Heart right ventricle (tissue), 16 donors: Measurements from ENCODE around the gene PXDN. TPM values are rescaled to one million over a fixed set of nuclear protein-coding genes. Genes with fewer than 3 reads are reported as not detected.

Experiments used
- ATAC-seq, 8 donors: fragments of 200-7000 bp; cut with Tn5 transposase; one replicate each; pipeline ENCODE4 v1.9.1; 2020; ENCODE audit warnings: mild to moderate bottlenecking in 8 of 8, moderate library complexity in 8 of 8, moderate number of reproducible peaks in 1 of 8
- DNase-seq, 2 donors: peaks; one replicate each; pipeline ENCODE4 v3.0.0-alpha.2; 2020
- H3K27ac ChIP-seq, 10 donors: fragments of 200-600 bp; sonication (generic) in 2 of 10; one replicate each; pipeline versions ENCODE4 v1.5.0 to v1.8.0; 2020 to 2022; ENCODE audit warnings: mild to moderate bottlenecking in 3 of 10
- H3K27me3 ChIP-seq, 7 donors: fragments of 200-600 bp; one replicate each; pipeline ENCODE4 v1.8.0; 2021 to 2022; ENCODE audit warnings: mild to moderate bottlenecking in 2 of 7
- H3K36me3 ChIP-seq, 9 donors: fragments of 200-600 bp; sonication (generic) in 1 of 9; one replicate each; pipeline versions ENCODE4 v1.5.0 to v1.8.0; 2020 to 2022; ENCODE audit warnings: mild to moderate bottlenecking in 2 of 9
- H3K4me1 ChIP-seq, 9 donors: fragments of 200-600 bp; sonication (generic) in 1 of 9; one replicate each; pipeline versions ENCODE4 v1.5.0 to v1.8.0; 2020 to 2022; ENCODE audit warnings: mild to moderate bottlenecking in 4 of 9
- H3K4me3 ChIP-seq, 10 donors: fragments of 200-600 bp; sonication (generic) in 2 of 10; one replicate each; pipeline versions ENCODE4 v1.5.0 to v1.8.0; 2020 to 2022; ENCODE audit warnings: mild to moderate bottlenecking in 7 of 10, moderate library complexity in 2 of 10
- H3K9me3 ChIP-seq, 11 donors: fragments of 200-600 bp in 10 of 11; sonication (generic) in 2 of 11; one replicate each; pipeline versions ENCODE4 v1.5.0 to v1.8.0; 2013 to 2022; ENCODE audit warnings: mild to moderate bottlenecking in 2 of 11, control low read depth in 1 of 11, moderate library complexity in 1 of 11
- CTCF ChIP-seq, 9 donors: fragments of 200-600 bp; sonication (generic) in 2 of 9; IDR thresholded peaks; one replicate each; pipeline versions ENCODE4 v1.5.0 to v1.8.0; 2021 to 2022; ENCODE audit warnings: antibody characterized with exemption in 9 of 9, mild to moderate bottlenecking in 5 of 9, moderate library complexity in 1 of 9
- WGBS, 2 donors: extraction: QIAGEN DNeasy Blood & Tissue Kit; methylation state at CpG; one replicate each; pipeline ENCODE4 v1.1.7; 2013; ENCODE audit warnings: inconsistent platforms in 1 of 2; 5-methylcytosine and 5-hydroxymethylcytosine counted together
- intact Hi-C, 10 donors: fragments of 100-400 bp; cut with DNase I; formaldehyde crosslinking; loops; one replicate each; pipeline versions ENCODE4 v1.11.1 to v1.14.2; 2022
- polyA plus RNA-seq, 2 donors: library from polyadenylated mRNA; stranded (reverse); fragments of 200-250 nt; gene quantifications; one replicate each; pipeline ENCODE4 v1.2.3, GENCODE V29; 2013
- total RNA-seq, 10 donors: library from RNA; stranded (reverse); fragmentation: NEBNext Ultra II Directional in 3 of 10; extraction: Animal tissue kit (Norgen Biotek cat#: 25700) in 3 of 10; gene quantifications; one replicate each; pipeline versions ENCODE4 v1.2.1 to v1.2.4, GENCODE V29; 2021 to 2023
- donor health status: Arrhythmogenic right ventricular cardiomyopathy.
- donor health status: ischemic (EF 13 %, LVEDD 7.1; RV severe dilation, severe dysfunction).
- donor health status: healthy with polysubstance abuse.
- donor health status: DM: no; HTN: yes; CAD: no.
- donor health status: DM: no; HTN: no; CAD: no.
- donor health status: ischemic (EF 25% LVEDD 6.9; RV normal size, moderate dysfunction).
- donor health status: ischemic (EF 25% LVEDD 5.7; RV mildly dilated, moderate dysfunction).
- donor health status: healthy.
- donor health status: DM: yes; HTN: yes; CAD: no.
- donor health status: Ischemic cardiomyopathy.
- donor health status: ischemic (EF 35%, LVEDD 5.7; RV mildly dilated, moderate dysfunction).
- donor health status: nonischemic (EF 11% LVEDD 7.7; RV severe dilation, severe dysfunction).
- donor health status: DM: yes; HTN: yes; CAD: no.
- donor health status: PGD.
- donor health status: ischemic (EF 29% LVEDD 5.4; RV normal size, mild dysfunction).
- donor health status: nonischemic (EF 23%, LVEDD 6.1; RV moderate dilation, normal function).

PXDN gene
- total and polyA plus RNA-seq, 12 donors: 7.8 to 65.0 (median 18.9) TPM

GRCh38 chr2:1698188-1698945 is 45.9 kb downstream of the PXDN start:
- ATAC-seq: peak in 2 of 8 donors; percentile 29 to 50
- no peak for DNase-seq
- Histone ChIP-seq H3K4me3 (no peak overlapping the region), H3K9me3 (peaks cover 0 to 10% (median 0%) of the 10 kb centered on the region in 11 donors), H3K4me1 (peaks cover 0 to 36% (median 4%) of the 10 kb centered on the region in 9 donors), H3K27ac (peak overlapping the region in 1 of 10 donors; percentile 2), H3K27me3 (no peaks in the 10 kb centered on the region), H3K36me3 (no peaks in the 10 kb centered on the region)
- no peak for TF ChIP-seq CTCF (IDR thresholded peaks at IDR 0.05)
- intact Hi-C loops: no loop called here
- 40 to 46% methylated on average over 10 of the region's 10 CpGs for WGBS, 2 donors

- Histone ChIP-seq H3K27me3 (no peaks in the 10 kb centered on the region), H3K4me3 (no peak overlapping the region), H3K9me3 (peaks cover 0 to 10% (median 0%) of the 10 kb centered on the region in 11 donors), H3K36me3 (peaks cover 0 to 4% (median 0%) of the 10 kb centered on the region in 9 donors), H3K27ac (peak overlapping the region in 1 of 10 donors; percentile 3), H3K4me1 (peaks cover 0 to 36% (median 4%) of the 10 kb centered on the region in 9 donors)
- no peak for TF ChIP-seq CTCF (IDR thresholded peaks at IDR 0.05)
- DNase-seq (no peak), ATAC-seq (no peak)
- WGBS, 2 donors: 91 to 94% methylated on average over 9 of the region's 9 CpGs
- intact Hi-C loops: no loop called here
These were observed 46.7 kb downstream of the PXDN start for GRCh38 chr2:1697601-1698000.

- peaks cover 0 to 34% (median 4%) of the 10 kb centered on the region in 9 donors for H3K4me1 ChIP-seq
- no peak for TF ChIP-seq CTCF (IDR thresholded peaks at IDR 0.05)
- H3K36me3 ChIP-seq: peaks cover 0 to 15% (median 0%) of the 10 kb centered on the region in 9 donors
- peaks cover 0 to 10% (median 0%) of the 10 kb centered on the region in 11 donors for H3K9me3 ChIP-seq
- intact Hi-C loops: no loop called here
- 95 to 96% methylated on average over 3 of the region's 3 CpGs for WGBS, 2 donors
- ATAC-seq (no peak), DNase-seq (no peak)
- no peak overlapping the region for H3K4me3 ChIP-seq
- no peak overlapping the region for H3K27ac ChIP-seq
- H3K27me3 ChIP-seq: no peaks in the 10 kb centered on the region
These were observed 47.8 kb downstream of the PXDN start for GRCh38 chr2:1696472-1696871.

GRCh38 chr2:1694371-1695271 is 49.7 kb downstream of the PXDN start:
- no peaks in the 10 kb centered on the region for H3K27me3 ChIP-seq
- peak overlapping the region in 1 of 10 donors; percentile 10 for H3K27ac ChIP-seq
- no peak for TF ChIP-seq CTCF (IDR thresholded peaks at IDR 0.05)
- no peak overlapping the region for H3K4me3 ChIP-seq
- intact Hi-C loops: no loop called here
- WGBS, 2 donors: 77 to 80% methylated on average over 25 of the region's 25 CpGs
- H3K4me1 ChIP-seq: peaks cover 0 to 42% (median 4%) of the 10 kb centered on the region in 9 donors
- ATAC-seq: peak in 1 of 8 donors; percentile 13
- DNase-seq: no peak
- H3K9me3 ChIP-seq: peaks cover 0 to 10% (median 0%) of the 10 kb centered on the region in 11 donors
- H3K36me3 ChIP-seq: peaks cover 0 to 32% (median 3%) of the 10 kb centered on the region in 9 donors
